Fibroblast of villous mesenchyme (primary cell): Measurements from ENCODE around the gene MRPL23. TPM values are rescaled to one million over a fixed set of nuclear protein-coding genes. Genes with fewer than 3 reads are reported as not detected.

Source experiments
- DNase-seq: peaks from one replicate; pipeline ENCODE4 v3.0.0-alpha.2; 2010; ENCODE audit warnings: low read depth
- H3K4me3 ChIP-seq: 2 replicates; pipeline ENCODE4 v1.5.1; 2011; ENCODE audit warnings: low read depth, mild to moderate bottlenecking, low read length
- total RNA-seq: library from RNA; depleted of rRNA; stranded (reverse); fragments of >200 nt; gene quantifications from 2 replicates; pipeline ENCODE4 v1.2.3, GENCODE V29; 2012
- TF ChIP-seq, protein P1 (sequence below): IDR thresholded peaks from 2 replicates; pipeline ENCODE4 v1.5.1; 2012; ENCODE audit warnings: low read depth, mild to moderate bottlenecking, low read length; ENCODE audit not compliant: insufficient read depth

MRPL23 gene
- total RNA-seq, 1 donor = 107 TPM

GRCh38 chr11:1982873-1983600, 35.9 kb downstream of the MRPL23 start:
- no peak for DNase-seq
- H3K4me3 ChIP-seq = no peak overlapping the region
- TF ChIP-seq, protein P1, sequence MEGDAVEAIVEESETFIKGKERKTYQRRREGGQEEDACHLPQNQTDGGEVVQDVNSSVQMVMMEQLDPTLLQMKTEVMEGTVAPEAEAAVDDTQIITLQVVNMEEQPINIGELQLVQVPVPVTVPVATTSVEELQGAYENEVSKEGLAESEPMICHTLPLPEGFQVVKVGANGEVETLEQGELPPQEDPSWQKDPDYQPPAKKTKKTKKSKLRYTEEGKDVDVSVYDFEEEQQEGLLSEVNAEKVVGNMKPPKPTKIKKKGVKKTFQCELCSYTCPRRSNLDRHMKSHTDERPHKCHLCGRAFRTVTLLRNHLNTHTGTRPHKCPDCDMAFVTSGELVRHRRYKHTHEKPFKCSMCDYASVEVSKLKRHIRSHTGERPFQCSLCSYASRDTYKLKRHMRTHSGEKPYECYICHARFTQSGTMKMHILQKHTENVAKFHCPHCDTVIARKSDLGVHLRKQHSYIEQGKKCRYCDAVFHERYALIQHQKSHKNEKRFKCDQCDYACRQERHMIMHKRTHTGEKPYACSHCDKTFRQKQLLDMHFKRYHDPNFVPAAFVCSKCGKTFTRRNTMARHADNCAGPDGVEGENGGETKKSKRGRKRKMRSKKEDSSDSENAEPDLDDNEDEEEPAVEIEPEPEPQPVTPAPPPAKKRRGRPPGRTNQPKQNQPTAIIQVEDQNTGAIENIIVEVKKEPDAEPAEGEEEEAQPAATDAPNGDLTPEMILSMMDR = no peak

DNA sequence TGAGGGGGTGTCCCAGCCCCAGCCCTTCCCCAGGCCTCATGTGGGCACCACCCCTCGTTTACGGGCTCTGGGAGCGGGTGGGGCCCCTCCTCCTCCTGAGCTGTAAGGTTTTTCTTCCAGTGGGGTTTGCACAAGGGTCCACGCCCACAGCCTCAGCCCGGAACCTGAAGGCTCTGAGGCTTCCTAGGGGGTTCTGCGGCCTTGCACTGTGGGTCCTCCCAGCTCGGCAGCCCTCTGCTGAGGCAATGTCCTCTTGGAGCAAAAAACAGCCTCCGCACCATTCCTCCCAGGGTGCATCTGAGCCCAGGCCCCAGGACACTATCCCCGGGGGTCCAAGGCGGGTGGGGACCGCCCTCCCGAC, 36.4 kb downstream of the MRPL23 start:
- H3K4me3 ChIP-seq = no peak overlapping the region
- no peak for DNase-seq
- TF ChIP-seq, protein P1 = no peak

GRCh38 chr11:1987024-1987423, 39.9 kb downstream of the MRPL23 start:
- no peak overlapping the region for H3K4me3 ChIP-seq
- DNase-seq = no peak
- TF ChIP-seq, protein P1 = no peak

DNA sequence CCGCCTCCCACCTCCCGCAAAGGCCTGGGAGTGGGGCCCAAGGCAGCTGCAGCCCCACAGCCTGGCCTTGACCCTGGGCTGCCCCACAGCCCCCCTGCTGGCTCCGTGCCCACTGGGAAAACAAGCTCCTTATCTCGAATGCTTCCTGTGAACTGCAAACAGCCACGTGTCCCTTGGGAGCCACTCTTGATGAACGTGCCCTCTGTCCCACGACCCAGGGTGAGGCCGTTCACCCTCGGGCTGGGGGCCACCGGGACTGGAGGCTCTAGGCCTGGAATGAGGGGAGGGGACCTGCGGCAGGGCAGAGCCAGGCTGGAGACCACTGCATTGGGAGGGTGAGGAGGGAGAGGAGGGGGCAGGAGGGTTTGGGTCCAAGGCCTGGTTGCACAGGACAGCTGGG, 41.0 kb downstream of the MRPL23 start:
- H3K4me3 ChIP-seq = no peak overlapping the region
- DNase-seq = no peak
- TF ChIP-seq, protein P1 = no peak

DNA sequence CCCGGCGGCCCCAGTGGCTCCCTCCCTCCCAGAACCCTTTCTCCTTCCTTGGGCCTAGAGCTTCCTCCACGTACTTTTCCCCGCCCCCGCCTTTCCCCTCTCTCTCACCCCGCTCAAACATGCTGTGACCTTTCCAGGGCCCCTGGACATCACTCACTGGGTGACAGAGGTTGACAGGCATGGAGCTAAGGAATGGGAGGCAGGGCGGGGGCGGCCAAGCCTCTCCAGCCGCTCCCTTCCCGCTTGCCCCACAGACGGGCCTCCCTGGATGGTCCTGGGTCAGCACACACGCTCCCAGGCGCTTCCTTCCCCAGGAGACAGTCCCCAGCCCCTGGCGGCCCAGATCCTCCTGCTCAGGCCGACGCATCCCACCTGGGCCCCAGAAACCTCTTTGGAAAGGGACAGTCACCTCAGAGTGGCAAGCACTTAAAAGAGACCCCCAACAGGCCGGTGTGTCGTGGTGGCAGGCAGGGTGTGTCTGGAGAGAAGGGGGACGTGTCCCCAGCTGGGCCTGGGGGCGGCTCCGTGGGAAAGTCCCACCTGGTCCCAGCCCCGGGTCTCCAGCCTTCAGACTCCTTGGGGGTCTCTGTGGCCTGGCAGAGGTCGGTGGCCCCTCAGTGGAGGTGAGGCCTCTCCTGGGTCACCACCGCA, 41.7 kb downstream of the MRPL23 start:
- no peak for DNase-seq
- H3K4me3 ChIP-seq = no peak overlapping the region
- TF ChIP-seq, protein P1 = no peak

GRCh38 chr11:1989953-1990352, 42.8 kb downstream of the MRPL23 start:
- H3K4me3 ChIP-seq = no peak overlapping the region
- DNase-seq = no peak
- TF ChIP-seq, protein P1 = no peak
